GM18867 (cell line): ENCODE measurements around the gene NCBP2.

Experiments used
- ATAC-seq: cut with Tn5 transposase; IDR thresholded peaks from one replicate; pipeline ENCODE4 v1.9.1; 2021; ENCODE audit warnings: mild to moderate bottlenecking, moderate library complexity; ENCODE audit not compliant: unreplicated experiment

NCBP2 gene

GRCh38 chr3:196941729-196942225 lies 551 bp downstream of the NCBP2 start:
- ATAC-seq, result peak; percentile 21

- ATAC-seq, result no peak
Measured at GRCh38 chr3:196938576-196938975, 3.8 kb downstream of the NCBP2 start.

GRCh38 chr3:196938124-196938523 lies 4.2 kb downstream of the NCBP2 start:
- ATAC-seq, result no peak

- ATAC-seq, result no peak
Measured at GRCh38 chr3:196936288-196936687, 6.0 kb downstream of the NCBP2 start.

DNA sequence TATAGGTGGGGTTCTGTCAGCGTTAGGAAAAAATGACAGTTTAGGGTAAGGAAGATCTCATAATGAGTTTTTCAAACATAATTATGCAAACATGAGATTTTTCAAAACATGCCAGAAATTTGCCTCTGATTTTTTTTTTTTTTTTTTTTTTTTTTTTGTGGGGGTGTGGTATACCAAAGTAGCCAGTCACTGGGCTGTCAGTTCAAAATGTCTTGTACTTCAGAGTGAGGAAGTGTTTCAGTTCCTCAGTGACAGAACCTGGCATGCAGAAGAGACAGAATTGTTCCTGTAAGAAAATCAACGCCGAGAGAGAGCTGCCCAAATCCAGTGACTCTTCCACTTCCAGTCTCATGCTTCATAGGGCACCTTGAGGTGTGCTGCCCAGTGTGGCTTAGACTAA lies 9.7 kb downstream of the NCBP2 start:
- peak; percentile 51 for ATAC-seq

GRCh38 chr3:196931828-196932587 lies 10.3 kb downstream of the NCBP2 start:
- peak; percentile 50 for ATAC-seq

DNA sequence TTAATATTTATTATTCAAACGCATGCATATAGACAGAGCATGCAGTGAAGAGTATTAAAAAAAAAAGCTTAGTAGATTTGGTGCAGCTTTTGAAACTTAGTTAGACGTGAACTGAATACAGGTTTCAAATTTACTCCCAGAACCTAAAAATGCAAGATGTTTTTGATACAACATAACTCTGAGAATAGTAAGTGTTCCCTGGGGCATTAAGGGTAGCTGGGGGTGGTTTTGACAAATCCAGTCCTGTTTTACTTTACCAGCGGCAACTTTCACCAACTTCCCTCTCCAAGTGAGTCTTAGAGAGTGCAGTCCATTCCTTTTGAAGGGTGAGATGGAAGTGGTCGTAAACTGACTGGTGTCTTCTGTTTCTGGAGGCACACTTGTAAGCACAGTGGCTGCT lies 11.2 kb downstream of the NCBP2 start:
- ATAC-seq, result no peak

DNA sequence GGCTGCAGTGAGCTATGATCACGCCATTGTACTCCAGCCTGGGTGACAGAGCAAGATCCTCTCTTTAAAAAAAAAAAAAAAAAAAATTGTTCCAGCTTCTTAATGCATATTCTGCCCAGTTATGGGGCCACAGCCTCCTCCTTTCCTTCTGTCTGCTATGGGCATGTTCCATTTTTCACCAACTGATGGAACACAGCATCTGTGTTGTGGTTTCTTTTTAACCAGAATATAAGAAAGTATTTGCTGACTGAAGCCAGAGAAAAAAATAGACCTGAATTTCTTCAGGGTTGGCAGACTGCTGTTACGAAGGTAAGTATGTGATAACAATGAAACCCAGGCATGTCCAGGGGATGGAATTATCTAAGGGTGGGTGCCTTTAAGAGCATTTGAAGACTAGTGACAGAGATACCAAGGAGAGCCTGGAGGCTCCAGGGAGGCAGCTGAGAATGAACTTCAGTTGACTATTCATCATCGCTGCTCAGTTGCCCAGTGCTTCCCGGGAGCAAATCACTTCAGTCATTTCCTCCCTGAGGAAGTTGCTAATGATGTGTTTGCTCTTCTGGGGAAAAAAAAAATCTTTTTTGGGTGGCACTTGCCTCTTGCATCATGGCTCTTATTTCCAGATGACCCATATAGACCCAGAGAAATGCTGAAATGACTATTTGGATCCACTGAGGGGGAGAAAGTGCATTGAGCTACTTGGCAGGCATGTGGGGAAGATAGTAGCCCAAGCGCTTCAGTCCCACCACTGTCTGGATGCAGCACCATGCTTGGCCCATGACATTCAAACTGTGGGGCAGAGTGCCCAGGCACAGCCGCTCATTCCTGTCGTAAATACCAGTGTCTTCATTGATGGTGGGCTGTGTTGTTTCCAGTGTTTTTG lies 14.5 kb downstream of the NCBP2 start:
- ATAC-seq, result no peak

DNA sequence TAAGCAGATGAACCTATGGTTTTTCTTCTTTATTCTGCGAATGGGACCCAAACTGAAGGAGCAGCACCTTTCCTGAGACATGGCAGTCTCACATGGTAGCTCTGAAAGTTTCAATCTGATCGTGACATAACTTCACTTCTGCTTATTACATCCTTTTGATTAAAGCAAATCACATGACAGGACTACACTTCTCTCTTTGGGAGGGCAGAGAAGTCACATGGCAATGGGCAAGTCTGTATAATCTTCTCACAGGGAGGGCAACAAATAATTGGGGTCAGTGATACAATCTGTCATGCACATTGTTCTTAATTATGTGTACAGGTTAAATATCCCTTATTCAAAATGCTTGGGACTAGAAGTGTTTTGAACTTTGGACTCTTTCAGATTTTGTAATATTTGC lies 21.6 kb downstream of the NCBP2 start:
- ATAC-seq, result no peak

GRCh38 chr3:196918968-196919367 lies 23.4 kb downstream of the NCBP2 start:
- no peak for ATAC-seq

GRCh38 chr3:196916995-196917394 lies 25.3 kb downstream of the NCBP2 start:
- no peak for ATAC-seq

DNA sequence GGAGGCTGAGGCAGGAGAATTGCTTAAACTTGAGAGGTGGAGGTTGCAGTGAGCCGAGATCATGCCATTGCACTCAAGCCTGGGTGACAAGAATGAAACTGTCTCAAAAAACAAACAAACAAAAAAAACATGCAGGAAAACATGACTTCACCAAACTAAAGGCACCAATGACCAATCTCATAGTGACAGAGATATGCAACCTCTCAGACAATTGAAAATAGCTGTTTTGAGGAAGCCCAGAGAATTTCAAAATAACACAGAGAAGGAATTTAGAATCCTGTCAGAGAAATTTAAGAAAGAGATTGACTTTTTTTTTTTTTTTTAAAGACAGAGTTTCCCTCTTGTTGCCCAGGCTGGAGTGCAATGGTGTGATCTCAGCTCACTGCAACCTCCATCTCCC lies 26.1 kb downstream of the NCBP2 start:
- no peak for ATAC-seq

GRCh38 chr3:196915375-196915774 lies 27.0 kb downstream of the NCBP2 start:
- no peak for ATAC-seq

DNA sequence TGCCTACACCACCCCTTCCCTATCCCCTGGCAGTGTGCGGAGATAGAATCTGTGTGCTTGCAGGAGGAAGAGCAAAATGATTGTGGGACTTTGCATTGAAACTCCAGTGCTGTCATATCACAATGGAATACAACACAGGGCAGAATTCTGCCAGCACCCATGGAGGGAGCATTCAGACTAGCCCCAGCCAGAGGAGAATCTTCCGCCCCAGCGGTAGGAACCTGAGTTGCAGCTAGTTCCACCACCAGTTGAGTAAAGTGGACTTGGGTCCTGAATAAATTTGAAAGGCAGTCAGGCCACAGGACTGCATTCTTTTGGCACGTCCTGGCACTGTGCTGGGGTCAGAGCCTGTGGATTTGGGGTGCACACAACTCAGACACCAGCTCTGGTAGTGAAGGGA lies 27.5 kb downstream of the NCBP2 start:
- ATAC-seq, result no peak

GRCh38 chr3:196903740-196904139 lies 38.6 kb downstream of the NCBP2 start:
- no peak for ATAC-seq

DNA sequence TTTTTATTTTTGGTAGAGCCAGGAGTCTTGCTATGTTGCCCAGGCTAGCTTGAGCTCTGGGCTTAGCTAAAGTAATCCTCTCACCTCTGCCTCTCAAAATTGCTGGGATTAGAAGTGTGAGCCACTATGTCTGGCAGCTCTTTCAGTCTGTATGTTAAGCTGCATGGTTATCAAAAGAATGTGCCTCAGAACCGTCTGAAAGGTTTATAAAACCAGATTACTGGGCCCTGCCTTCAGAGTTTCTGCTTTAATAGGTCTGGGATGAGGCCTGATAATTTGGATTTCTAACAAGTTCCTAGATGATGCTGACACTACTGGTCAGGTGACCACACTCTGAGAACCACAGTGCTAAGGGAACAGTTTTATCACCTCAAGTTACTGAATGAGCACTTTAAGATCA lies 40.0 kb downstream of the NCBP2 start:
- no peak for ATAC-seq

- ATAC-seq, result no peak
Measured at GRCh38 chr3:196901768-196902167, 40.6 kb downstream of the NCBP2 start.

- ATAC-seq, result no peak
Measured at GRCh38 chr3:196896229-196896628, 46.1 kb downstream of the NCBP2 start.

DNA sequence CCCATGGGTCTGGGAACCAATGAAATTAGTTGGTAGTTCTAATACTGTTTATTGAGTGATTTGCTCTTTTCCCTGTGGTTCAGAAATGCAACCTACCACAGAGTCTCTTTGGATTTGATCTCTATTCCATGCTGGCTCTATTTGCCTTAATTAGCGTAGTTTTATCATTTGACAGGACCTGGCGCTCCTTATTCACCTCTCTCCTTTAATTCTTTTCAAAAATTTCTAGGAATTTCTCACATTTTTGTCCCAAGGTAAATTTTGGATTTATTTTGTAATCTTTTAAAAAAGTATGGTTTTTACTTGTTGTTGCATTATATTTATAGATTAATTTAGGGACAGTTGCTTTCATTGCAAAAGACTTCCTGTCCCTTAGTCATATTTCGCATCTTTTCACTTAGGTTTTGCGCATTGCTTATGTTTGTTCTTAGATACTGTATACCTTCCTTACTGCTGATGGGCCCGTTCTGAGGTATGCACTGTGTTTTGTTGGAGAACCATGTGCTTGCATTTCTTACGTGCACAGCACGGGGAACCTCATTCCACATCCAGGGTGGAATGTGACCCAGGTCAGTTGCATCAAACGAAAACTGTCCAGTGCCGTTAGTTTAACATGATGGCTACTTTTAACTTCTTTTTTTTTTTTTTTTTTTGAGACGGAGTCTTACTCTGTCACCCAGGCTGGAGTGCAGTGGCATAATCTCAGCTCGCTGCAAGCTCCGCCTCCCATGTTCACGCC lies 47.6 kb downstream of the NCBP2 start:
- no peak for ATAC-seq

GRCh38 chr3:196889844-196890708 lies 52.3 kb downstream of the NCBP2 start:
- no peak for ATAC-seq
